Uterus (tissue), 4 donors: ENCODE data around the gene RAB32. TPM values are rescaled to one million over a fixed set of nuclear protein-coding genes. Genes with fewer than 3 reads are reported as not detected.

Experiments used
- DNase-seq, 2 donors: peaks; one replicate each; pipeline ENCODE4 v3.0.0-alpha.2; 2019 to 2020
- H3K27ac ChIP-seq, 2 donors: fragments of 200-600 bp; sonication (generic); 1 replicate in 1 of 2; 2 replicates in 1 of 2; pipeline ENCODE4 v1.5.1; 2016 to 2018
- H3K27me3 ChIP-seq, 2 donors: fragments of 200-600 bp; sonication (generic); one replicate each; pipeline ENCODE4 v1.5.1; 2018 to 2019; ENCODE audit warnings: control low read depth in 1 of 2
- H3K36me3 ChIP-seq, 2 donors: fragments of 200-600 bp; sonication (generic); one replicate each; pipeline ENCODE4 v1.5.1; 2019; ENCODE audit warnings: control low read depth in 1 of 2
- H3K4me1 ChIP-seq, 2 donors: fragments of 200-600 bp; sonication (generic); one replicate each; pipeline ENCODE4 v1.5.1; 2018 to 2019; ENCODE audit warnings: control low read depth in 1 of 2
- H3K4me3 ChIP-seq, 2 donors: fragments of 200-600 bp; sonication (generic); 1 replicate in 1 of 2; 2 replicates in 1 of 2; pipeline ENCODE4 v1.5.1; 2018 to 2019; ENCODE audit warnings: mild to moderate bottlenecking in 1 of 2
- H3K9me3 ChIP-seq, 2 donors: fragments of 200-600 bp; sonication (generic); one replicate each; pipeline ENCODE4 v1.5.1; 2019; ENCODE audit warnings: control low read depth in 1 of 2
- POLR2A ChIP-seq, 2 donors: fragments of 450-650 bp; IDR thresholded peaks; one replicate each; pipeline ENCODE4 v1.6.1; 2016; ENCODE audit warnings: antibody characterized with exemption in 2 of 2, mild to moderate bottlenecking in 1 of 2, moderate library complexity in 1 of 2
- intact Hi-C: fragments of 100-400 bp; cut with DNase I; formaldehyde crosslinking; loops from one replicate; pipeline ENCODE4 v1.15.1; 2023; ENCODE audit warnings: low total_unique reads
- total RNA-seq, 4 donors: library from RNA; depleted of rRNA in 3 of 4; stranded (reverse); fragments of >200 nt in 3 of 4; gene quantifications; one replicate each; pipeline versions ENCODE4 v1.1.0 to v1.2.4, GENCODE V29; 2014 to 2023
- TF ChIP-seq, protein P1 (sequence below), 4 experiments: fragments of 200-600 bp in 2 of 4; fragments of 450-650 bp in 2 of 4; sonication (generic) in 2 of 4; IDR thresholded peaks; one replicate each; pipeline ENCODE4 v1.5.1; 2016 to 2019; ENCODE audit warnings: antibody characterized with exemption in 4 of 4, mild to moderate bottlenecking in 2 of 4, moderate library complexity in 1 of 4
- donor health status: DM: yes; HTN: yes; CAD: no.

Gene RAB32
- total RNA-seq, 4 donors from 2014 or later: 19.1 to 53.8 (median 38.8) TPM

DNA sequence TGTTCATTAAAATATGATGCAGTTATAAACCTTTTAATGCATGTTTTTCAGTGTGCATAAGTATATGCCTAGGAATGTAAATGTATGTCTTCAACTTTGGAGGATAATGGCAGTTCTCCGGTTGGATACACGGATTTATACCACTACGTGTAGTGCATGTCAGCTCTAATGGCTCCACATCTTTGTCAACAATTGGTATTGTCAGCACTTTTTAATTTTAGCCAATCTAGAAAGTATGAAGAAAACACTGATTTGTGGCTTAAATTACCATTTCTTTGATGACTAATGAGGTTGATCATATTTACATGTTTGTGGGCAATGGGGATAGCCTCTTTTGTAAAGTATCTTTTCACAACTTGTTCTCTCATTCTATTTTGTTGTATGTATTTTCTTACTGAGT is 10.9 kb upstream of the RAB32 start:
- Histone ChIP-seq H3K27ac (no peak overlapping the region), H3K4me3 (no peak overlapping the region), H3K36me3 (no peaks in the 10 kb centered on the region), H3K9me3 (no peaks in the 10 kb centered on the region), H3K27me3 (no peaks in the 10 kb centered on the region), H3K4me1 (no peaks in the 10 kb centered on the region)
- DNase-seq: no peak
- intact Hi-C loops: no loop called here
- no peak for TF ChIP-seq POLR2A (IDR thresholded peaks at IDR 0.05)
- TF ChIP-seq, protein P1, sequence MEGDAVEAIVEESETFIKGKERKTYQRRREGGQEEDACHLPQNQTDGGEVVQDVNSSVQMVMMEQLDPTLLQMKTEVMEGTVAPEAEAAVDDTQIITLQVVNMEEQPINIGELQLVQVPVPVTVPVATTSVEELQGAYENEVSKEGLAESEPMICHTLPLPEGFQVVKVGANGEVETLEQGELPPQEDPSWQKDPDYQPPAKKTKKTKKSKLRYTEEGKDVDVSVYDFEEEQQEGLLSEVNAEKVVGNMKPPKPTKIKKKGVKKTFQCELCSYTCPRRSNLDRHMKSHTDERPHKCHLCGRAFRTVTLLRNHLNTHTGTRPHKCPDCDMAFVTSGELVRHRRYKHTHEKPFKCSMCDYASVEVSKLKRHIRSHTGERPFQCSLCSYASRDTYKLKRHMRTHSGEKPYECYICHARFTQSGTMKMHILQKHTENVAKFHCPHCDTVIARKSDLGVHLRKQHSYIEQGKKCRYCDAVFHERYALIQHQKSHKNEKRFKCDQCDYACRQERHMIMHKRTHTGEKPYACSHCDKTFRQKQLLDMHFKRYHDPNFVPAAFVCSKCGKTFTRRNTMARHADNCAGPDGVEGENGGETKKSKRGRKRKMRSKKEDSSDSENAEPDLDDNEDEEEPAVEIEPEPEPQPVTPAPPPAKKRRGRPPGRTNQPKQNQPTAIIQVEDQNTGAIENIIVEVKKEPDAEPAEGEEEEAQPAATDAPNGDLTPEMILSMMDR (IDR thresholded peaks at IDR 0.05): no peak

DNA sequence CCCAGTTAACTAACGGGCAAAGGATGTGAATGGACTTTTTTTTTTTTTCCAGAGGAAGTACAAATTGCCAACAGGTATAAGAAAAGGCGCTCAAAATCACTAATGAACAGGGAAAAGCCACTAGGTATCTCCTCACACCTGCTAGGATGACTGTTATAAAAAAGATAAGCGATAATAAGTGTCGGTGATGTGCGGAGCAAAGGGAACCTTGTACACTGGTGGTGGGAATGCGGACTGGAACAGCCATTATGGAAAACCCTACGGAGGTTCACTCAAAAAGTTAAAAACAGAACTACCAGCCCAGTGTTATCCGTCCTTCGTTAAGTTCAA is 787 bp upstream of the RAB32 start:
- H3K27ac ChIP-seq: peak overlapping the region; percentile 94 to 99
- no peak for DNase-seq
- intact Hi-C loops: no loop called here
- no peaks in the 10 kb centered on the region for H3K27me3 ChIP-seq
- no peaks in the 10 kb centered on the region for H3K4me1 ChIP-seq
- TF ChIP-seq, protein P1 (IDR thresholded peaks at IDR 0.05): no peak
- TF ChIP-seq POLR2A (IDR thresholded peaks at IDR 0.05): no peak
- H3K9me3 ChIP-seq: no peaks in the 10 kb centered on the region
- peak overlapping the region; percentile 67 to 84 for H3K4me3 ChIP-seq
- H3K36me3 ChIP-seq: no peaks in the 10 kb centered on the region

DNA sequence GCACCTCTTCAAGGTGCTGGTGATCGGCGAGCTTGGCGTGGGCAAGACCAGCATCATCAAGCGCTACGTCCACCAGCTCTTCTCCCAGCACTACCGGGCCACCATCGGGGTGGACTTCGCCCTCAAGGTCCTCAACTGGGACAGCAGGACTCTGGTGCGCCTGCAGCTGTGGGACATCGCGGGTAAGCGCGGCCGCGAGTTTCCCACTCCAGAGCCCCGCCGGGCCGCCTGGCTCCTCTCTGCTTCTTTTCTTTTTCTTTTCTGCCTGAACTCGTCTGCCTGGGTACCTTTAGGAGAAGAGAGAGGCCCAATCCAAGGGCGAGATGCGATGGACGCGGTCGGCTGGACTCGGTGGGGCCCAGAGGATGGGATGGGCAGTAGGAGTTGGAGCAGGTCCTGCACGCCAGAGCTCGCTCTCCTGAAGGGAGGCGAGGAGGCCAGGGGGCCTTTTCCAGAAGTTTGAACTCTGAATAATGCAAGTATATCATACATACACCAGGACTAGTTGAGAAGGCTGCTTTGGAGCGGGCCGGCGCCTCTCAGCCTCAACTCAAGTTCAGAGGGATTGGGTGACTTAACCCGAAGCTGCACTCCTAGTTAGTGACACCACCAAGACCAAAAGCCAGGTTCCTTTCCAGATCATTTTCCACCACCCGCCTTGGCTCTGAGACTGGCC is 445 bp downstream of the RAB32 start:
- Histone ChIP-seq H3K27me3 (no peaks in the 10 kb centered on the region), H3K4me1 (no peaks in the 10 kb centered on the region), H3K36me3 (no peaks in the 10 kb centered on the region), H3K27ac (peak overlapping the region; percentile 94 to 99), H3K4me3 (peak overlapping the region; percentile 67 to 84), H3K9me3 (no peaks in the 10 kb centered on the region)
- intact Hi-C loops: no loop called here
- peak in 1 of 2 donors; percentile 39 for DNase-seq
- TF ChIP-seq, protein P1 (IDR thresholded peaks at IDR 0.05): no peak
- no peak for TF ChIP-seq POLR2A (IDR thresholded peaks at IDR 0.05)

DNA sequence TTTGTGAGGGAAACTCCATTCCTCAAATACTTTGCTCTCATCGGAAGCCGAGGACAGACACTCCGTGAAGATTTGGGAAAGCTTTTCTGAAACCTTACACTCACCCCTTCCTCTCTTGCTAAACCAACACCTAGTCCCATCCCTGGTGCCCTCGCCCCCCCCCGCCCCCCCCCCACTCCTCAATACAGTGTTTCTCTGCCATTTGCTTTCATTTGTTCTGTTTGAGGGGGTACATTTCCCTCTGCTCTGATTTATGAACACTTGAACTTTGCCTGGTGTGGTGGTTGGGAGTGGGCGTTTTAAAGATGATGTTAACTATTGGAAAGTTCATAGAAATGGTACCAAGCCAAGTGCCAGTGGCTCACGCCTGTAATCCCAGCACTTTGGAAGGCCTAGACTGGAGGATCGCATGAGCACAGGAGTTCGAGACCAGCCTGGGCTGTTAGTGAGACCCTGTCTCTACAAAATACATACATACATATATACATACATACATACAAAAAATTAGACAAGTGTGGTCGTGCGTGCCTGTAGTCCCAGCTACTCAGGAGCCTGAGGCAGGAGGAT is 1.1 kb downstream of the RAB32 start:
- DNase-seq: no peak
- Histone ChIP-seq H3K4me3 (peak overlapping the region; percentile 67 to 84), H3K27me3 (no peaks in the 10 kb centered on the region), H3K27ac (peak overlapping the region; percentile 94 to 99), H3K4me1 (no peaks in the 10 kb centered on the region), H3K9me3 (no peaks in the 10 kb centered on the region), H3K36me3 (no peaks in the 10 kb centered on the region)
- intact Hi-C loops: no loop called here
- no peak for TF ChIP-seq POLR2A (IDR thresholded peaks at IDR 0.05)
- TF ChIP-seq, protein P1 (IDR thresholded peaks at IDR 0.05): no peak

DNA sequence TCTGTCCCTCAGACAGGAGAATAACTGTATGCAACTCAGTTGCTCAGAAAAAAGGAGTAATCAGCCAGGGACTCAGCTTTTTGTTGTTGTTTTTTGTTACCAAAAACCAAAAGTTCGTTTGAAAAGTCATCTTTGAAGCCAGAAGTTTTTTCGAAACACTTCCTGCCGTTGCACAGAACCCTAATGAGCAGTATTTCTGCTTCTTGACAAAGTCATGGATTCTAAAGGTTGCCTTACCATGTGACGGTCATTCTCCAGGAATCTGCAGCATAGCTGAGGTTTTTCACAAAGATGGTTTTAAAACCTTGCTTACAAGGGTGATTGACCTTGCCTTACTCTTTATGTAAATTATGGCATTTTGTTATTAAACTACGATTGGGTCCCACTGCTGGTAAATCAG is 1.9 kb downstream of the RAB32 start:
- intact Hi-C loops: no loop called here
- Histone ChIP-seq H3K36me3 (no peaks in the 10 kb centered on the region), H3K27ac (peak overlapping the region; percentile 94 to 99), H3K9me3 (no peaks in the 10 kb centered on the region), H3K4me1 (no peaks in the 10 kb centered on the region), H3K4me3 (peak overlapping the region; percentile 67 to 84), H3K27me3 (no peaks in the 10 kb centered on the region)
- no peak for TF ChIP-seq POLR2A (IDR thresholded peaks at IDR 0.05)
- TF ChIP-seq, protein P1 (IDR thresholded peaks at IDR 0.05): no peak
- no peak for DNase-seq
